H9 (cell line): ENCODE measurements around the gene UCK1. TPM values are rescaled to one million over a fixed set of nuclear protein-coding genes. Genes with fewer than 3 reads are reported as not detected.

Experiments used
- DNase-seq: peaks from one replicate; pipeline ENCODE4 v3.0.0-alpha.2; 2017
- H2AFZ ChIP-seq: one replicate; pipeline ENCODE4 v1.6.1; 2013; ENCODE audit warnings: mild to moderate bottlenecking, low read length, control low read depth, moderate library complexity
- H2AK5ac ChIP-seq: 2 replicates; pipeline ENCODE4 v1.6.1; 2013; ENCODE audit warnings: low read length, control low read depth, mixed read lengths; ENCODE audit not compliant: insufficient read length
- H2BK120ac ChIP-seq: one replicate; pipeline ENCODE4 v1.6.1; 2013; ENCODE audit warnings: low read depth, mild to moderate bottlenecking, low read length, control low read depth, inconsistent platforms; ENCODE audit not compliant: poor library complexity, severe bottlenecking
- H2BK12ac ChIP-seq: 2 replicates; pipeline ENCODE4 v1.6.1; 2013; ENCODE audit warnings: low read length, control low read depth, mixed read lengths, low read depth; ENCODE audit not compliant: insufficient read length
- H2BK15ac ChIP-seq: 2 replicates; pipeline ENCODE4 v1.6.1; 2013; ENCODE audit warnings: low read depth, low read length, control low read depth
- H2BK20ac ChIP-seq: one replicate; pipeline ENCODE4 v1.6.1; 2013; ENCODE audit warnings: low read depth, mild to moderate bottlenecking, low read length, control low read depth, inconsistent platforms; ENCODE audit not compliant: poor library complexity, severe bottlenecking
- H2BK5ac ChIP-seq: 2 replicates; pipeline ENCODE4 v1.6.1; 2013; ENCODE audit warnings: low read length, control low read depth, mixed read lengths; ENCODE audit not compliant: insufficient read length
- H3K14ac ChIP-seq: 2 replicates; pipeline ENCODE4 v1.6.1; 2013; ENCODE audit warnings: low read length, control low read depth; ENCODE audit not compliant: insufficient read depth
- H3K18ac ChIP-seq: 2 replicates; pipeline ENCODE4 v1.6.1; 2013; ENCODE audit warnings: low read depth, mild to moderate bottlenecking, mixed read lengths, low read length, control low read depth; ENCODE audit not compliant: insufficient read length
- H3K23ac ChIP-seq: 2 replicates; pipeline ENCODE4 v1.6.1; 2013; ENCODE audit warnings: low read length, control low read depth, mixed read lengths, low read depth; ENCODE audit not compliant: insufficient read length
- H3K23me2 ChIP-seq: 2 replicates; pipeline ENCODE4 v1.6.1; 2013; ENCODE audit warnings: low read depth, mild to moderate bottlenecking, mixed read lengths, low read length, control low read depth; ENCODE audit not compliant: insufficient read length, poor library complexity, severe bottlenecking
- H3K27ac ChIP-seq: 2 replicates; pipeline ENCODE4 v1.5.1; 2013; ENCODE audit warnings: low read length, control low read depth, mixed read lengths, low read depth; ENCODE audit not compliant: insufficient read length
- H3K27me3 ChIP-seq: 2 replicates; pipeline ENCODE4 v1.6.1; 2013; ENCODE audit warnings: low read length, control low read depth, inconsistent platforms; ENCODE audit not compliant: insufficient read depth
- H3K4ac ChIP-seq: 2 replicates; pipeline ENCODE4 v1.6.1; 2013; ENCODE audit warnings: low read depth, mild to moderate bottlenecking, control low read depth, inconsistent platforms, low read length, moderate library complexity
- H3K4me1 ChIP-seq: 2 replicates; pipeline ENCODE4 v1.6.1; 2013; ENCODE audit warnings: low read length, control low read depth, inconsistent platforms; ENCODE audit not compliant: insufficient read depth
- H3K4me2 ChIP-seq: 2 replicates; pipeline ENCODE4 v1.6.1; 2013; ENCODE audit warnings: low read length, control low read depth, mixed read lengths; ENCODE audit not compliant: insufficient read length, insufficient read depth
- H3K56ac ChIP-seq: 2 replicates; pipeline ENCODE4 v1.6.1; 2013; ENCODE audit warnings: low read depth, mild to moderate bottlenecking, mixed read lengths, low read length, control low read depth; ENCODE audit not compliant: insufficient read length
- H3K79me1 ChIP-seq: 2 replicates; pipeline ENCODE4 v1.6.1; 2013; ENCODE audit warnings: low read depth, mild to moderate bottlenecking, moderate library complexity, low read length, control low read depth, inconsistent platforms; ENCODE audit not compliant: insufficient read depth, poor library complexity, severe bottlenecking
- H3K79me2 ChIP-seq: 2 replicates; pipeline ENCODE4 v1.6.1; 2013; ENCODE audit warnings: low read length, control low read depth, inconsistent platforms; ENCODE audit not compliant: insufficient read depth
- H3K9ac ChIP-seq: 2 replicates; pipeline ENCODE4 v1.6.1; 2013; ENCODE audit warnings: low read length, control low read depth, mixed read lengths; ENCODE audit not compliant: insufficient read length; ENCODE audit errors: extremely low read depth
- H3K9me3 ChIP-seq: one replicate; pipeline ENCODE4 v1.6.1; 2013; ENCODE audit warnings: low read depth, low read length, inconsistent platforms; ENCODE audit not compliant: control insufficient read depth
- H3T11ph ChIP-seq: one replicate; pipeline ENCODE4 v1.6.1; 2013; ENCODE audit warnings: mild to moderate bottlenecking, low read length, control low read depth, inconsistent platforms
- H4K20me1 ChIP-seq: one replicate; pipeline ENCODE4 v1.6.1; 2013; ENCODE audit not compliant: control insufficient read depth, insufficient read length, insufficient read depth
- H4K5ac ChIP-seq: 2 replicates; pipeline ENCODE4 v1.6.1; 2013; ENCODE audit warnings: low read depth, mild to moderate bottlenecking, mixed read lengths, low read length, control low read depth; ENCODE audit not compliant: insufficient read length
- H4K8ac ChIP-seq: replicated peaks from 2 replicates; pipeline ENCODE4 v1.6.1; 2013; ENCODE audit warnings: low read length, control low read depth, mixed read lengths, low read depth; ENCODE audit not compliant: insufficient read length
- H4K91ac ChIP-seq: 2 replicates; pipeline ENCODE4 v1.6.1; 2013; ENCODE audit warnings: low read depth, mild to moderate bottlenecking, moderate library complexity, mixed read lengths, low read length, control low read depth; ENCODE audit not compliant: insufficient read length
- H3K27ac Mint-ChIP-seq, 3 experiments: 2 replicates in 2 of 3; 3 replicates in 1 of 3; pipeline ENCODE4 v1.8.0; 2020 to 2021; ENCODE audit warnings: mixed read lengths in 3 of 3, mild to moderate bottlenecking in 1 of 3, moderate library complexity in 1 of 3
- H3K27me3 Mint-ChIP-seq: 2 replicates; pipeline ENCODE4 v1.8.0; 2021; ENCODE audit warnings: low read depth, mild to moderate bottlenecking, moderate library complexity, mixed read lengths
- H3K36me3 Mint-ChIP-seq, 3 experiments: 2 replicates in 2 of 3; 3 replicates in 1 of 3; pipeline ENCODE4 v1.8.0; 2020 to 2021; ENCODE audit warnings: low read depth in 3 of 3, mixed read lengths in 3 of 3; ENCODE audit not compliant: insufficient read depth in 1 of 3
- H3K4me1 Mint-ChIP-seq, 2 experiments: 2 replicates each; pipeline ENCODE4 v1.8.0; 2020; ENCODE audit warnings: mixed read lengths in 2 of 2
- H3K4me3 Mint-ChIP-seq, 2 experiments: 2 replicates in 1 of 2; 3 replicates in 1 of 2; pipeline ENCODE4 v1.8.0; 2020 to 2021; ENCODE audit warnings: mild to moderate bottlenecking in 2 of 2, mixed read lengths in 2 of 2, moderate library complexity in 1 of 2
- H3K9me3 Mint-ChIP-seq, 2 experiments: 2 replicates in 1 of 2; 3 replicates in 1 of 2; pipeline ENCODE4 v1.8.0; 2020; ENCODE audit warnings: mild to moderate bottlenecking in 2 of 2, mixed read lengths in 2 of 2, moderate library complexity in 1 of 2
- WGBS: extraction: QIAGEN DNeasy Blood & Tissue Kit; methylation state at CpG from one replicate; pipeline ENCODE4 v1.1.7; 2013; ENCODE audit warnings: missing lambda C conversion rate, low lambda C conversion rate, mixed read lengths; ENCODE audit not compliant: insufficient read length; ENCODE audit errors: extremely low coverage; 5-methylcytosine and 5-hydroxymethylcytosine counted together
- total RNA-seq: library from RNA; stranded (reverse); gene quantifications from 2 replicates; pipeline ENCODE4 v1.2.1, GENCODE V29; 2021
- TF ChIP-seq, protein P1 (sequence below): fragments of 200-600 bp; sonication (generic); conservative IDR thresholded peaks from 3 replicates; pipeline ENCODE4 v1.8.0; 2021; ENCODE audit warnings: antibody characterized with exemption, mild to moderate bottlenecking

Gene UCK1
- total RNA-seq, 1 experiment from 2014 or later: 54.2 TPM

DNA sequence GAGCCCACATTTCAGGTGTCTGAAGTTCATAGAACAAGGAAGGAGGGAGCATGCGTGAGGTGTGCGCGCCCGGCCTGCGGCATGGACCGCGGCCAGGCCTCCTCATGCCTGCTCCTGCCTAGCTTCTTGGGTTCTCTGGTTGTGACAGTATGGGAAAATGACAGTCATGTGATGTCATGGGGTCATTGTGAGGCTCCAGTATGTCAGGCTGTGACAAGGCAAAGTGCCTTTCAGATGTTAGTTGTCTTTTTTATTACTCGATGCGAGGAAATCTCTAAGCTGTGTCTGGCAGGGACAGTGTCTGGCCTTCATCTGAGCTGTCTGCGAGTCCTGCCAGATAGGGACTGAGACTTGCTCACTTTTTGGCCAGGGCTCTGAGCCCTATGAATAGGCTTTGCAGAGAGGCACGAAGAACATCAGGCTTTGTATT lies 13.3 kb downstream of the UCK1 start:
- no peak overlapping the region for H4K91ac ChIP-seq
- no peaks in the 10 kb centered on the region for H3K4me1 ChIP-seq
- peaks cover 42 to 72% (median 55%) of the 10 kb centered on the region in 3 experiments; a peak in 6 of 7 replicates for H3K36me3 Mint-ChIP-seq
- H3T11ph ChIP-seq: no peak overlapping the region
- H3K4me2 ChIP-seq: no peak overlapping the region
- H2AFZ ChIP-seq: no peak overlapping the region
- no peak overlapping the region for H2BK120ac ChIP-seq
- no peak overlapping the region for H2BK15ac ChIP-seq
- DNase-seq: no peak
- no peak overlapping the region for H2AK5ac ChIP-seq
- no peak overlapping the region for H2BK20ac ChIP-seq
- no peaks in the 10 kb centered on the region for H3K79me1 ChIP-seq
- H3K4me3 Mint-ChIP-seq: no peak overlapping the region
- H3K79me2 ChIP-seq: no peaks in the 10 kb centered on the region
- no peaks in the 10 kb centered on the region for H3K4me1 Mint-ChIP-seq
- no peaks in the 10 kb centered on the region for H4K20me1 ChIP-seq
- no peak overlapping the region for H4K5ac ChIP-seq
- H3K56ac ChIP-seq: no peak overlapping the region
- H2BK5ac ChIP-seq: no peak overlapping the region
- TF ChIP-seq, protein P1, sequence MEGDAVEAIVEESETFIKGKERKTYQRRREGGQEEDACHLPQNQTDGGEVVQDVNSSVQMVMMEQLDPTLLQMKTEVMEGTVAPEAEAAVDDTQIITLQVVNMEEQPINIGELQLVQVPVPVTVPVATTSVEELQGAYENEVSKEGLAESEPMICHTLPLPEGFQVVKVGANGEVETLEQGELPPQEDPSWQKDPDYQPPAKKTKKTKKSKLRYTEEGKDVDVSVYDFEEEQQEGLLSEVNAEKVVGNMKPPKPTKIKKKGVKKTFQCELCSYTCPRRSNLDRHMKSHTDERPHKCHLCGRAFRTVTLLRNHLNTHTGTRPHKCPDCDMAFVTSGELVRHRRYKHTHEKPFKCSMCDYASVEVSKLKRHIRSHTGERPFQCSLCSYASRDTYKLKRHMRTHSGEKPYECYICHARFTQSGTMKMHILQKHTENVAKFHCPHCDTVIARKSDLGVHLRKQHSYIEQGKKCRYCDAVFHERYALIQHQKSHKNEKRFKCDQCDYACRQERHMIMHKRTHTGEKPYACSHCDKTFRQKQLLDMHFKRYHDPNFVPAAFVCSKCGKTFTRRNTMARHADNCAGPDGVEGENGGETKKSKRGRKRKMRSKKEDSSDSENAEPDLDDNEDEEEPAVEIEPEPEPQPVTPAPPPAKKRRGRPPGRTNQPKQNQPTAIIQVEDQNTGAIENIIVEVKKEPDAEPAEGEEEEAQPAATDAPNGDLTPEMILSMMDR: no peak
- no peaks in the 10 kb centered on the region for H3K27me3 ChIP-seq
- H3K9ac ChIP-seq: no peak overlapping the region
- no peak overlapping the region for H3K14ac ChIP-seq
- no peaks in the 10 kb centered on the region for H3K9me3 ChIP-seq
- no peaks in the 10 kb centered on the region for H3K27me3 Mint-ChIP-seq
- no peak overlapping the region for H3K4ac ChIP-seq
- H2BK12ac ChIP-seq: no peak overlapping the region
- no peak overlapping the region for H4K8ac ChIP-seq
- WGBS: no CpG with 5 or more reads among the region's 11 CpGs
- no peak overlapping the region for H3K27ac Mint-ChIP-seq
- no peak overlapping the region for H3K23ac ChIP-seq
- no peaks in the 10 kb centered on the region for H3K23me2 ChIP-seq
- no peak overlapping the region for H3K18ac ChIP-seq
- H3K9me3 Mint-ChIP-seq: no peaks in the 10 kb centered on the region
- no peak overlapping the region for H3K27ac ChIP-seq
